DND-41 (cell line): ENCODE measurements around the gene CRNKL1.
A peak's percentile ranks its signal among the peaks of the same experiment; 100 is the strongest.

Experiments used
- CTCF ChIP-seq: IDR thresholded peaks from 2 replicates; pipeline ENCODE4 v1.5.1; 2012; ENCODE audit warnings: borderline replicate concordance, low read length, moderate library complexity, mild to moderate bottlenecking; ENCODE audit not compliant: poor library complexity, severe bottlenecking; ENCODE audit errors: extremely low read depth
- EZH2 ChIP-seq: IDR thresholded peaks from 3 replicates; pipeline ENCODE4 v1.6.1; 2012; ENCODE audit warnings: borderline replicate concordance, low read depth, mild to moderate bottlenecking, moderate library complexity, low read length, inconsistent platforms; ENCODE audit not compliant: severe bottlenecking

- peak; percentile 82 for TF ChIP-seq CTCF
- no peak for TF ChIP-seq EZH2
Observed at GRCh38 chr20:20017001-20017843, 35.0 kb downstream of the CRNKL1 start, which contains the start of gene NAA20.
